Jurkat, Clone E6-1 (cell line): ENCODE measurements around the gene CMYA5.
A peak's percentile ranks its signal among the peaks of the same experiment; 100 is the strongest.
"Not testable (repeated sequence)": the region's sequence is repeated elsewhere in the genome, so short reads cannot be mapped to it uniquely, and the experiment has no call there.

Experiments
- DNase-seq: peaks from one replicate; pipeline ENCODE4 v3.0.0-alpha.2; 2011; ENCODE audit warnings: low read depth, low spot score
- H3K4me3 ChIP-seq: 2 replicates; pipeline ENCODE4 v1.5.1; 2011; ENCODE audit warnings: mild to moderate bottlenecking, low read length, control low read depth, moderate library complexity

Gene CMYA5

DNA sequence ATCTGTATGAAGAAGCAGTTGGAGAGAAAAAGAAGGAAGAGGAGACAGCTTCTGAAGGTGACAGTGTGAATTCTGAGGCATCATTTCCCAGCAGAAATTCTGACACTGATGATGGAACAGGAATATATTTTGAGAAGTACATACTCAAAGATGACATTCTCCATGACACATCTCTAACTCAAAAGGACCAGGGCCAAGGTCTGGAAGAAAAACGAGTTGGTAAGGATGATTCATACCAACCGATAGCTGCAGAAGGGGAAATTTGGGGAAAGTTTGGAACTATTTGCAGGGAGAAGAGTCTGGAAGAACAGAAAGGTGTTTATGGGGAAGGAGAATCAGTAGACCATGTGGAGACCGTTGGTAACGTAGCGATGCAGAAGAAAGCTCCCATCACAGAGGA lies 48.7 kb downstream of the CMYA5 start:
- DNase-seq: no peak
- H3K4me3 ChIP-seq: no peak overlapping the region

DNA sequence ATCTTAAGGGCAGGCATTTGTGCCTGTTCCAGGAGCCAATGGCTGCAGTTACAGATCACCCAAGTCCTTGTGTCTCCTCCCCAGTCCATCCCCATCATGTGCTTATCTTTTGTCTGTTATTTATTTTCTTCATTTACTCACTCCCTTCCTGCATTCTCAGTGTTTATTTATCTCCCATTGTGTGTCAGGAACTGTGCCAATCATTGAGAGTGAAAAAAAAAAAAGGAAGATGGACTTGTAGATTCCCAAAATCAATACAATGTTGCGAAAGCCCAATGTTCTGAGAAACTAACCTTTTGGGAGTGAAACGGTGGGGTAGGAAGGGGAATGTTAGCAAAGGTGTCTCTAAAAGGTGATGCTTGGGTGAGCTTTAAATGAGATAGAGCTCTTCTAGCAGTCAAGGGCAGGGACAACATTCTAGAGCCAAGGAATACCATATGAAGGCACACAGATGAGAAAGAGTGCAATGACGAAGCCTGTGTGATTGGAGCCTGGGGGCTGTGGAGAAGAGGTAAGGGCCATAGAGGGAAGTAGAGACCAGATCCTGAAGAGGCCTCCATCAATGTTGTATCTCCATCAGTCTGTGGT lies 53.0 kb downstream of the CMYA5 start:
- no peak overlapping the region for H3K4me3 ChIP-seq
- no peak for DNase-seq

DNA sequence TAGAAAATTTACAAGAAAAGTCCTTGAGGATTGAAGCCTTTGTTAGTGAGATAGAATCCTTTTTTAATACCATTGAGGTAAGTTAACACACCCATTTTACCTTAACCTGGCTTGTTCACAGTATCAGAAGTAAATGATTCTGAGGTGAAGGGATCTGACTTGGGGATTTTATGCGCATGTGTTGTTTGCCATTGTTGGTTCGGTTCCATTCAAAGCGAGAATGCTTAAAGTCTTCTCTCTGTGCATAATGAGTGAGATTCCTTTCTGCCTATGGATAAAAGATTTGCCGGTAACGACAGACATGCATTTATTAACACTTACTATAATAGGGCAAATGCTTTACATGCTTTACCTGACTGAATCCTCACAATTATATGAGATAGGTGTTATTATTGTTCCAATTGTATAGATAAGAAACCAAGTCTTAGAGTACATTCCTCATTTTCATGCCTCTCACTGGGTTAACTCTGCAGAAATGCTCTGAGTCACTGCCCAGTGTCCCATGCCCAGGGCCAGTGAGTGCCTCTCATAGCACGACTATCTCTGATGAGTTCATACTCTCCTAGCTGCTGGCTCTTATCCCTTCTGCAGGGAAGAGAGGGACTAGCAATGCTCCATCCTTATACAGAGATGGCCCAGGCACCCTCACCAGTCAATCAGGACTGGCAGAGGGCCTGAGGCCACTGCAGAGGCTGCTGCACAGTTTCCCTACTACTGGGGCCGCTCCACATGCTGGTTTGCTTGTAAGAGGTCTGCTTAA lies 54.4 kb downstream of the CMYA5 start:
- no peak overlapping the region for H3K4me3 ChIP-seq
- no peak for DNase-seq

GRCh38 chr5:79745255-79745654 lies 55.6 kb downstream of the CMYA5 start:
- no peak overlapping the region for H3K4me3 ChIP-seq
- DNase-seq: no peak

DNA sequence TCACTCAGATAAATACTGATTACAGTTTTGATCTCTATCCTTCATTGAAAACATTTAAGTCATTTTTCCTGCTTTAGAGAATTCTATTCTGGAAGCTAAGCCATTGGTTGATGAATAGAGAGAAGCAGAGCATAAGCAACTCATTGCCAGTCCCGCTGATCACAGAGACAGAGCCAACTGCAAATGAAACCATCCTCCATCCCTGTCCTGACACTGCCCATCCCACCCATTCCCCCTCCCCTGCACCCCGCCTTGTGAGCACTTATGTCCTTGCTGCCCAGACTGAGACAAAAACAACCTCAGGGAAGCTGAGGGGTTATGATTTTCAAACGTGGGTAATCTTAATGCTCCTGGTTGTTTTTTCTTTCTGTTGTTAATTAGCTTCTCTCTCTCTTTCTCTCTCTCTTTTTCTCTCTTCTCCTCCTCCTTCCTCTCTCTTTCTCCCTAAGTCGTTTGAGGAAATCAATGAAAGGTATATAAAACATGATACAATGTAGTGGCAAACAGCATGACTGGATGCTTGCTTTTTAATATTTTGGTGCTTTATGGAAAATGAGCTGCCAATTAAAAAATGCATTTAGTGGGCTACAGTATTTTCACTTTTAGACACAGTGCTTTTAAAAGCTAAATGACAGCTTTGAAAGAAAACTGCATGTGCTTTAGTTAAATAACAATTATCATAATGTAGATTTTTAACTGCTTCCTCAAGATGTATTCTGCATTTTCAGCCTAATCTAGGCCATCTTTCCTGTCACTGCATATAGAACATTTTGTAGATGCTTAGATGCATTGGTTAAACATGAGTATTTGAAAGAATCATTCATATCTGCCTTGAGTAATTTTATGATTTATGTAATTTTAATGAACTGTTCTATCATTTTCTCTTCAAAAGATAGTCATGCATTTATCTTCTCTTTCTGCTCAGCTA lies 57.3 kb downstream of the CMYA5 start:
- H3K4me3 ChIP-seq: no peak overlapping the region
- no peak for DNase-seq

- H3K4me3 ChIP-seq: no peak overlapping the region
- DNase-seq: no peak
Measured at GRCh38 chr5:79750611-79751510, 61.2 kb downstream of the CMYA5 start.

GRCh38 chr5:79753092-79753491 lies 63.5 kb downstream of the CMYA5 start:
- no peak for DNase-seq
- H3K4me3 ChIP-seq: no peak overlapping the region

- no peak overlapping the region for H3K4me3 ChIP-seq
- DNase-seq: no peak
Measured at GRCh38 chr5:79753877-79754645, 64.4 kb downstream of the CMYA5 start.

GRCh38 chr5:79754865-79755555 lies 65.4 kb downstream of the CMYA5 start:
- H3K4me3 ChIP-seq: no peak overlapping the region
- DNase-seq: no peak

- no peak overlapping the region for H3K4me3 ChIP-seq
- peak; percentile 41 for DNase-seq
Measured at GRCh38 chr5:79756076-79756475, 66.4 kb downstream of the CMYA5 start.

GRCh38 chr5:79759436-79759835 lies 69.8 kb downstream of the CMYA5 start:
- DNase-seq: no peak
- no peak overlapping the region for H3K4me3 ChIP-seq

GRCh38 chr5:79759848-79760247 lies 70.2 kb downstream of the CMYA5 start:
- no peak overlapping the region for H3K4me3 ChIP-seq
- no peak for DNase-seq

DNA sequence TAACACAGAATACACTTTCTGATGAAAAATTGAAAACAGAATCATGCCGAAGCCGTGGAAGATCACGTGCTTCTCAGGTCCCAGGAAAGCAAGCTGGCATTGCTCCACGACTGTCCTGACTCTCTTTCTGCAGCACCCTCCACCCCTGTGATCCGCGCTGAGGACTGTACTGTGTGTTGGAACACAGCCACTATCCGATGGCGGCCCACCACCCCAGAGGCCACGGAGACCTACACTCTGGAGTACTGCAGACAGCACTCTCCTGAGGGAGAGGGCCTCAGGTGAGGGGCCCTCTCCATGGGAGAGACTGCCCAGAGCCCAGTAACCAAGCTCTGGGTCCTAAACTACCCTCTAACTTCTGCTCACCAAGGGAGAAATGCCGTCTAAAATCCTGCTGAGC lies 73.3 kb downstream of the CMYA5 start:
- H3K4me3 ChIP-seq: no peak overlapping the region
- DNase-seq: no peak

DNA sequence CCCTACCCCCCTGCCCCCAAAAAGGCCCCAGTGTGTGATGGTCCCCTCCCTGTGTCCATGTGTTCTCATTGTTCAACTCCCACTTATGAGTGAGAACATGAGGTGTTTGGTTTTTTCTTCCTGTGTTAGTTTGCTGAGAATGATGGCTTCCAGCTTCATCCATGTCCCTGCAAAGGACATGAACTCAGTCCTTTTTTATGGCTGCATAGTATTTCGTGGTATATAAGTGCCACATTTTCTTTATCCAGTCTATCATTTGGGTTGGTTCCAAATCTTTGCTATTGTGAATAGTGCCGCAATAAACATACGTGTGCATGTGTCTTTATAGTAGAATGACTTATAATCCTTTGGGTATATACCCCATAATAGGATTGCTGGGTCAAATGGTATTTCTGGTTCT lies 74.5 kb downstream of the CMYA5 start:
- not testable (repeated sequence) for H3K4me3 ChIP-seq, DNase-seq

DNA sequence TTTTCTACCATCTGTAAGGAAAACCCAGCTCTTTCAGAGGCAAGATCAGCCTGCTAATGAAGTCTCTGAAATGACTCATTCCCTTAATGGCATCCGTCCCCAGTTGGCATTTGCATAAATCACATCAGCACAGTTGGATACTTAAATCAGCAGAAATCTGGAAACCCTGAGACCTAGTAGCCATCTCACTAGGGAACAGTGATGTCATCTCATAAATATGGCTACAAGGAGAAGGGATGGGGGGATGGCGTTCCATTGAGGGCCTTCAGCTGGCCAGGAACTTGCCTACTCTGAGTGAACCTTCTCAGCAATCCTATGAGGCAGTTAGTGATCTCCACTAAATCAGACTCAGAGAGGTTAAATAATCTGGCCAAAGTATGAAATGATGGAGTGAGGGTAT lies 81.8 kb downstream of the CMYA5 start:
- no peak overlapping the region for H3K4me3 ChIP-seq
- no peak for DNase-seq

GRCh38 chr5:79772651-79773050 lies 83.0 kb downstream of the CMYA5 start:
- H3K4me3 ChIP-seq: no peak overlapping the region
- no peak for DNase-seq

GRCh38 chr5:79773612-79774011 lies 84.0 kb downstream of the CMYA5 start:
- no peak for DNase-seq
- no peak overlapping the region for H3K4me3 ChIP-seq
